PC-3 (cell line): ENCODE measurements around the gene PTBP2.

ENCODE experiments used
- CTCF ChIP-seq: fragments of 300-600 bp; sonication (generic); conservative IDR thresholded peaks from 2 replicates; pipeline ENCODE4 v1.5.1; 2017; ENCODE audit warnings: antibody characterized with exemption, low read depth, mild to moderate bottlenecking, low read length
- EZH2 ChIP-seq: fragments of 300-600 bp; sonication (generic); IDR thresholded peaks from one replicate; pipeline ENCODE4 v1.6.1; 2017; ENCODE audit warnings: antibody characterized with exemption, mild to moderate bottlenecking, low read length; ENCODE audit not compliant: unreplicated experiment
- EZH2phosphoT487 ChIP-seq: fragments of 300-600 bp; sonication (generic); IDR thresholded peaks from 2 replicates; pipeline ENCODE4 v1.6.1; 2018; ENCODE audit warnings: mild to moderate bottlenecking, antibody characterized with exemption, low read length, borderline replicate concordance

GRCh38 chr1:96792220-96792619 lies 70.6 kb downstream of the PTBP2 start:
- TF ChIP-seq CTCF, result no peak
- no peak for TF ChIP-seq EZH2
- no peak for TF ChIP-seq EZH2phosphoT487
